WERI-Rb-1 (cell line): ENCODE measurements around the gene AUH.

Experiments
- DNase-seq: peaks from one replicate; pipeline ENCODE4 v3.0.0-alpha.2; 2020
- H3K27ac ChIP-seq: fragments of 250-450 bp; sonication (Bioruptor Pico); 2 replicates; pipeline ENCODE4 v1.5.1; 2020; ENCODE audit warnings: mild to moderate bottlenecking, moderate library complexity
- H3K27me3 ChIP-seq: fragments of 250-450 bp; sonication (Bioruptor Pico); 2 replicates; pipeline ENCODE4 v1.5.1; 2021; ENCODE audit warnings: mild to moderate bottlenecking, low read depth, moderate library complexity; ENCODE audit not compliant: insufficient read depth, severe bottlenecking
- H3K36me3 ChIP-seq: fragments of 250-450 bp; sonication (Bioruptor Pico); 2 replicates; pipeline ENCODE4 v1.5.1; 2020; ENCODE audit warnings: mild to moderate bottlenecking, moderate library complexity
- H3K4me3 ChIP-seq: 2 replicates; pipeline ENCODE4 v1.5.1; 2011; ENCODE audit warnings: low read depth, mild to moderate bottlenecking, control low read depth, low read length
- H3K9me3 ChIP-seq: fragments of 250-450 bp; sonication (Bioruptor Pico); 2 replicates; pipeline ENCODE4 v1.5.1; 2021; ENCODE audit warnings: mild to moderate bottlenecking, moderate library complexity; ENCODE audit not compliant: severe bottlenecking
- CTCF ChIP-seq: IDR thresholded peaks from 2 replicates; pipeline ENCODE4 v1.5.1; 2011; ENCODE audit warnings: low read depth, mild to moderate bottlenecking, control low read depth, inconsistent platforms, low read length

AUH gene

DNA sequence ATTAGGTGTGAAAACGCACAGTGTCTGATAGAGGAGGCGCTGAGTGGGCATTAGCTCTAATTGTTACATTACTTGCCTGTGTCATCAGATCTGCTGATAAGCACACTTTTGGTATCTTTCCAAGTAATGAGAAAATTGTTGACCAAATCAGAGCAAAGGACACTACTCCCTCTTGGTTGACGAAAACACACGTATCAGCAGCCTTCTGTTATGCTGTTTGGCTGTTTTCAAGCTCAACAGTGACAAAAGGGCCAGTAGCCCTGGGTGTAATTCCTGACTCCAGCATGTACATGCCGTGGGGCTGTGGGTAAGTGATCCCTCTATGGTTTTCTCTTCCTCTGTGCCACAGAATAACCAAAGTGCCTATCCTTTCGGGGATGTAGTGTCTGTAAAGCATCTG lies 151.4 kb downstream of the AUH start:
- Histone ChIP-seq H3K4me3 (no peak overlapping the region), H3K27me3 (no peaks in the 10 kb centered on the region), H3K36me3 (no peaks in the 10 kb centered on the region), H3K27ac (no peak overlapping the region), H3K9me3 (no peaks in the 10 kb centered on the region)
- no peak for TF ChIP-seq CTCF
- no peak for DNase-seq

GRCh38 chr9:91208837-91209236 lies 152.9 kb downstream of the AUH start:
- Histone ChIP-seq H3K27me3 (no peaks in the 10 kb centered on the region), H3K4me3 (no peak overlapping the region), H3K36me3 (no peaks in the 10 kb centered on the region), H3K9me3 (no peaks in the 10 kb centered on the region), H3K27ac (no peak overlapping the region)
- TF ChIP-seq CTCF, result no peak
- no peak for DNase-seq

DNA sequence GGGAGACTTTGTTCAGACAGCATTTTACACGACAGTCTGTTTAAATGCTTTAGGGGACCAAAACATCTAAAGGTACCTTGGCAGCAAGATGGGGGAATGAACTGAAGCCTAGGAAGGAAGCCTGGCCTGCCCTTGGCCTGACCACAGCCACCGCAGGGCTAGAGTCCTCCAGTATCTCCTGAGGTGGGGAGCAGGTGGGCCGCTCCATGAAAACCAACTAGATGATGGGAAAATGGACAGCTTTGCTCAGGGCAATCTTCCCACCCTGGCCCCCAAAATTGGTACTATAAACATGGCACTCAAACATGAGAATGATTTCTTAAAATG lies 153.3 kb downstream of the AUH start:
- DNase-seq, result no peak
- no peak for TF ChIP-seq CTCF
- H3K9me3 ChIP-seq, result no peaks in the 10 kb centered on the region
- no peaks in the 10 kb centered on the region for H3K27me3 ChIP-seq
- no peaks in the 10 kb centered on the region for H3K36me3 ChIP-seq
- H3K27ac ChIP-seq, result no peak overlapping the region
- no peak overlapping the region for H3K4me3 ChIP-seq

DNA sequence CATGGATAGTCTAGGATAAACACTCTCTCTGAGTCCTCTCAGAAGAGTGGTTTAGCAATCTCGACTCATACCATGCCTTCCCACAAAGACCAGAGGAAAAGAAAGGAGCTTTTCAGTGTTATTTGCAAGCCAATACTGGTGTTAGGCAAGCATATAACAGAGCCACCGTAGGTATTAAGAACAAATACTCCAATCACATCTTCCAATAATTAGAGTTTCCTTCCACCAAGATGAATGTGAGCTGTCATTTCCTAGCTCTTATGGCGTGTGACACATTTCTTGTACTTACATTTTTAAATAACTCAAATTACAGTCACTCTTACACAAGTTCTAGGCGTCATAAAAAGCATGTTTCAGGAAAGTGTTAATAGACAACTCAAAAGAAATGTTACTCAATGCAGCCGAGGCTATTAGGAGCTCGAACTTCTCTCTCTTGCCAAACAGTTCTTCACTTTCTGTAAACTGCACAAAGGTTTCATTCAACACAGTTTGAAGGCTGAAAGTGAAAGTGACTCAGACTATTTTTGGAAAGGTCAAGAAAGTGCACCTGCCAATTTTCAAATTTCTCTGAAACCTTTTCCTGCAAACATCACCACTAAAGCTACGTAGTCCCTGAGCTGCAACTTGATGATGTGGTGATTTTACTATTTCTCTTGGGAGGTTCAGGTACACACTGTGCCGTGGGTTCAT lies 153.8 kb downstream of the AUH start:
- DNase-seq, result no peak
- H3K27me3 ChIP-seq, result no peaks in the 10 kb centered on the region
- H3K9me3 ChIP-seq, result no peaks in the 10 kb centered on the region
- H3K4me3 ChIP-seq, result no peak overlapping the region
- no peak overlapping the region for H3K27ac ChIP-seq
- TF ChIP-seq CTCF, result no peak
- H3K36me3 ChIP-seq, result no peaks in the 10 kb centered on the region

DNA sequence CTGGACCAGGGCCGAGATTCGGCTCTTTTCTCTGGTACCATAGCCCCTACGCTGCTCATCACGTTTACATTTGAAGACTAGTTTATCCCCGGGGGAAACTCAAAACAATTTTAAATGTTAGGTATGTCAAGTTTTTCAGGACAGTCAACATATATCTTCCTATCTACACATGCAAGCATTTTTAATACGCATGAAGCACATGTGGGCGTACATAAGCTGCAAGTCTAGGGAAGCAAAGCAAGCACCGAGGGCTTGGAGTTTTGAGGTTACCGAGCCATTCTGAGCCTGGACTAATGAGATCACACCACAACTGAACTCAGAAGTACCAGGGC lies 154.4 kb downstream of the AUH start:
- no peaks in the 10 kb centered on the region for H3K36me3 ChIP-seq
- no peak for DNase-seq
- no peaks in the 10 kb centered on the region for H3K27me3 ChIP-seq
- no peak for TF ChIP-seq CTCF
- H3K27ac ChIP-seq, result no peak overlapping the region
- H3K4me3 ChIP-seq, result no peak overlapping the region
- no peaks in the 10 kb centered on the region for H3K9me3 ChIP-seq

GRCh38 chr9:91206806-91207205 lies 154.9 kb downstream of the AUH start:
- H3K4me3 ChIP-seq, result no peak overlapping the region
- H3K9me3 ChIP-seq, result no peaks in the 10 kb centered on the region
- no peak overlapping the region for H3K27ac ChIP-seq
- no peak for DNase-seq
- no peaks in the 10 kb centered on the region for H3K27me3 ChIP-seq
- no peaks in the 10 kb centered on the region for H3K36me3 ChIP-seq
- no peak for TF ChIP-seq CTCF
